Glomerular endothelial cell (primary cell): ENCODE results near the gene PCF11. TPM values are rescaled to one million over a fixed set of nuclear protein-coding genes. Genes with fewer than 3 reads are reported as not detected.

Source experiments
- total RNA-seq: library from RNA; depleted of rRNA; stranded (reverse); fragments of >200 nt; gene quantifications from 2 replicates; pipeline ENCODE4 v1.2.3, GENCODE V29; 2015

The PCF11 gene
- total RNA-seq, 1 donor from 2014 or later = 33.1 TPM

Other genes with a start within 250 kb of the PCF11 start
- 6.2 and 18.6 TPM in 2 replicates for gene RAB30, start 85.2 kb upstream of the PCF11 start, total RNA-seq
- 3.3 and 7.5 TPM in 2 replicates for gene ANKRD42, start 36.6 kb downstream of the PCF11 start, total RNA-seq
- gene CCDC90B, start 129.2 kb downstream of the PCF11 start, total RNA-seq = 59.7 and 67.6 TPM in 2 replicates